Measurements from ENCODE around the gene MED12L. TPM values are rescaled to one million over a fixed set of nuclear protein-coding genes. Genes with fewer than 3 reads are reported as not detected.

Gene MED12L
- total and polyA plus RNA-seq, 9 donors: 0.15 to 2.4 (median 0.75) TPM

GRCh38 chr3:151218136-151218535 is 132.7 kb downstream of the MED12L start:
- Histone ChIP-seq H3K36me3 (no peaks in the 10 kb centered on the region), H3K4me1 (ENCODE audit: insufficient read depth) (no peaks in the 10 kb centered on the region), H3K27ac (no peak overlapping the region), H3K9me3 (no peaks in the 10 kb centered on the region), H3K4me3 (no peak overlapping the region), H3K27me3 (no peaks in the 10 kb centered on the region)
- no peak for DNase-seq
- intact Hi-C loops (cut with DNase I): no loop called here
- 24 to 36% (median 28%) methylated on average over 1 of the region's 1 CpG for WGBS, 3 donors
- TF ChIP-seq, protein P1, sequence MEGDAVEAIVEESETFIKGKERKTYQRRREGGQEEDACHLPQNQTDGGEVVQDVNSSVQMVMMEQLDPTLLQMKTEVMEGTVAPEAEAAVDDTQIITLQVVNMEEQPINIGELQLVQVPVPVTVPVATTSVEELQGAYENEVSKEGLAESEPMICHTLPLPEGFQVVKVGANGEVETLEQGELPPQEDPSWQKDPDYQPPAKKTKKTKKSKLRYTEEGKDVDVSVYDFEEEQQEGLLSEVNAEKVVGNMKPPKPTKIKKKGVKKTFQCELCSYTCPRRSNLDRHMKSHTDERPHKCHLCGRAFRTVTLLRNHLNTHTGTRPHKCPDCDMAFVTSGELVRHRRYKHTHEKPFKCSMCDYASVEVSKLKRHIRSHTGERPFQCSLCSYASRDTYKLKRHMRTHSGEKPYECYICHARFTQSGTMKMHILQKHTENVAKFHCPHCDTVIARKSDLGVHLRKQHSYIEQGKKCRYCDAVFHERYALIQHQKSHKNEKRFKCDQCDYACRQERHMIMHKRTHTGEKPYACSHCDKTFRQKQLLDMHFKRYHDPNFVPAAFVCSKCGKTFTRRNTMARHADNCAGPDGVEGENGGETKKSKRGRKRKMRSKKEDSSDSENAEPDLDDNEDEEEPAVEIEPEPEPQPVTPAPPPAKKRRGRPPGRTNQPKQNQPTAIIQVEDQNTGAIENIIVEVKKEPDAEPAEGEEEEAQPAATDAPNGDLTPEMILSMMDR (IDR thresholded peaks at IDR 0.05): no peak
- TF ChIP-seq POLR2A (IDR thresholded peaks at IDR 0.05) (no peak), EP300 (IDR thresholded peaks at IDR 0.05) (no peak)

- no peaks in the 10 kb centered on the region for H3K4me1 ChIP-seq (ENCODE audit: insufficient read depth)
- H3K27me3 ChIP-seq: no peaks in the 10 kb centered on the region
- no peaks in the 10 kb centered on the region for H3K9me3 ChIP-seq
- 47 to 66% (median 49%) methylated on average over 1 of the region's 1 CpG for WGBS, 3 donors
- no peak for DNase-seq
- TF ChIP-seq EP300 (IDR thresholded peaks at IDR 0.05) (no peak), POLR2A (IDR thresholded peaks at IDR 0.05) (no peak)
- TF ChIP-seq, protein P1 (IDR thresholded peaks at IDR 0.05): no peak
- H3K27ac ChIP-seq: no peak overlapping the region
- intact Hi-C loops (cut with DNase I): no loop called here
- H3K4me3 ChIP-seq: no peak overlapping the region
- H3K36me3 ChIP-seq: no peaks in the 10 kb centered on the region
These were observed 133.6 kb downstream of the MED12L start for GRCh38 chr3:151219056-151219455.

DNA sequence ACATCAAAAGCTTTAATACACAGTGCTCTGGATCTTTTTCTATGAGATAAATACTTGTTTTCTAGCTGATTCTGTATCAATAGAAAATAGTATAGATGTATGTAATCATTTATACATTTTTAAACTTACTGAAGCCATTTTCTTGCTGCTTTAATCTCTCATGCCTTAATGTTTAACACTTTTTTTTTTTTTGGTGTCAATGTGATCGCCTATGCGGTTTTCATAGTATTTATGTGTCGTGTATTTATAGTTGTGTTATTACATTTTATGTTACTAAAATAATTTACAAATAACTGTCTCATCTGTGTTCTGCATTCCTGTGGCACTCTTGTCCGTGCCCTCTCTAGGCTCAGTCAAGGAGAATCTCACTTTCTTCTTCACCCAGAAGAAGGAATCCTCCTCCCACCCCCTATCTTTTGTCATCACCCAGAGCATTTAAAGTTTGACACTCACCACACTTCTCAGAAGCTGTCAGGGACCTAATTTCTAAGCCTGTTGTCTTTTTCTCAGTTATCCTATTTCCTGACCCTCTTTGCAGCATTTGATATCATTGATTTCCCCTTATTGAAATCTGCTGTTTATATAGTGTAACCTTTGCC is 138.9 kb downstream of the MED12L start:
- intact Hi-C loops (cut with DNase I): loop anchor here in 1 of 4 donors (10.0 kb wide), 1 partner anchor 60 kb away; no protein-coding TSS in a partner anchor
- Histone ChIP-seq H3K36me3 (no peaks in the 10 kb centered on the region), H3K27me3 (no peaks in the 10 kb centered on the region), H3K9me3 (no peaks in the 10 kb centered on the region), H3K4me3 (no peak overlapping the region), H3K27ac (no peak overlapping the region), H3K4me1 (ENCODE audit: insufficient read depth) (peaks cover 3% of the 10 kb centered on the region)
- DNase-seq: no peak
- WGBS, 3 donors: 68 to 83% (median 75%) methylated on average over 4 of the region's 4 CpGs
- TF ChIP-seq EP300 (IDR thresholded peaks at IDR 0.05): no peak
- TF ChIP-seq, protein P1 (IDR thresholded peaks at IDR 0.05): no peak
- TF ChIP-seq POLR2A (IDR thresholded peaks at IDR 0.05): no peak

GRCh38 chr3:151225040-151225975 is 139.8 kb downstream of the MED12L start:
- Histone ChIP-seq H3K27me3 (no peaks in the 10 kb centered on the region), H3K9me3 (no peaks in the 10 kb centered on the region), H3K27ac (no peak overlapping the region), H3K36me3 (no peaks in the 10 kb centered on the region), H3K4me3 (no peak overlapping the region), H3K4me1 (ENCODE audit: insufficient read depth) (peaks cover 3% of the 10 kb centered on the region)
- no peak for DNase-seq
- TF ChIP-seq POLR2A (IDR thresholded peaks at IDR 0.05) (no peak), EP300 (IDR thresholded peaks at IDR 0.05) (no peak)
- TF ChIP-seq, protein P1 (IDR thresholded peaks at IDR 0.05): no peak
- intact Hi-C loops (cut with DNase I): loop anchor here in 3 of 4 donors (5.0 to 10.0 kb wide), 2 partner anchors 57 to 59 kb away; no protein-coding TSS in a partner anchor
- WGBS, 3 donors: 80 to 89% (median 87%) methylated on average over 9 of the region's 9 CpGs

Data from ovary (tissue), 9 donors.